Testis (tissue), 2 donors: ENCODE data around the gene CABCOCO1.

Experiments used
- CTCF ChIP-seq, 3 experiments: fragments of 450-650 bp in 2 of 3; fragments of 200-600 bp in 1 of 3; sonication (generic) in 1 of 3; IDR thresholded peaks; one replicate each; pipeline ENCODE4 v1.5.1; 2016 to 2019; ENCODE audit warnings: antibody characterized with exemption in 3 of 3, mild to moderate bottlenecking in 2 of 3, moderate library complexity in 1 of 3
- POLR2A ChIP-seq: fragments of 450-650 bp; IDR thresholded peaks from one replicate; pipeline ENCODE4 v1.6.1; 2017; ENCODE audit warnings: antibody characterized with exemption, mild to moderate bottlenecking, moderate library complexity

GRCh38 chr10:61774031-61774430 is 111.3 kb downstream of the CABCOCO1 start:
- no peak for TF ChIP-seq POLR2A
- no peak for TF ChIP-seq CTCF (IDR thresholded peaks at IDR 0.05)
